NCI-H82 treated with DMSO at 0.1 percent for 48 hours (cell line): ENCODE measurements around the gene CYP26B1.

ENCODE experiments used
- DNase-seq: peaks from one replicate; lab custom pipeline; 2025; ENCODE audit not compliant: unreplicated experiment; lab: John Stamatoyannopoulos, UW

CYP26B1 gene

GRCh38 chr2:72130659-72131360 is 16.9 kb downstream of the CYP26B1 start:
- no peak for DNase-seq

DNA sequence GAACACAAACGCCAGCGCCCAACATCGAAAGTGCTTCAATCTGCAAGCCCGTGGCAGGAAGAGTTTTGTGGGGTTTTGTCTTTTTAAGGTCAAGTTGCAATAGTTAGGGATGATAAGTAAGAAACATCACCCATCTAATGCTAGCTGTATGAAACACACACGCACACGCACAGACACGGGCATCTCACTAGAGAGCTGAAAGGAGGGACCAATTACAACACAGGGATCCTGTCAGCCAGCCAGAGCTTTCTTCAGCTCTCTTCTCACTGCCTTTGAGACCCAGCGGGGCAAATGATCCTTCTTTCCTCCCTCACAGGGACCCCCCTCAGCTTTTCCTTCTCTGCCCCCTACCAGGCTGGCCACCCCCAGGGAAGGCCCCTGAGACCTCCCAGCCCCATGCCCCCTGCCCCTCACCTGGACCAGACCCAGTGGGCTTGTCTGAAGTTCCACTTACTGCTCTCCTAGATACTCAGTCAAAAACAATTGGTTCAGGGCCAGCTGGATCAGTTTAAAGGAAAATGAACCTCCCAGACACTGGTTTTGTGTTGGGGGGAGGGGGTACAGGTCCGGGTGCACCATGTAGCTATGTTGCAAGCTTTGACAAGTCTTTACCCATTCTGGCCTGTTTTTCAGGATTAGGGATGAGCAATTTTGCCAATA is 17.9 kb downstream of the CYP26B1 start:
- no peak for DNase-seq

DNA sequence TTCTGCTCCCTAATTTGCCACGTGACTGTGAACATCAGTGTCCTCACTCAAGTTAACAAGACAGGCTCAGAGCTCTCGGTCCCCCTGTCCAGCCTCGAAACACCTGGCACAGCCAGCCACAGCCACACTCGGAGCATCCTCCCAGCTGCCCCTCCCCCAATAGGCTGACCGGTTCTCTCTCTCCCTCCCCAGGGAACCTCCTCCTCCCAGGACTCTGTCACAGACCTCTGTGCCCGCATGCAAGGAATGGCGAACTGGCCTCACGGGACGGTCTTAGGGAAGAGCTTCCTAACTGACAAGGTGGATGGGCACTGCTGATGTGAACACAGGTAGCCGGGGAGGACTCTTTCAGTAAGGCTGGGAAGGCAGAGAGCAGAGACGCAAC is 18.8 kb downstream of the CYP26B1 start:
- DNase-seq: no peak

DNA sequence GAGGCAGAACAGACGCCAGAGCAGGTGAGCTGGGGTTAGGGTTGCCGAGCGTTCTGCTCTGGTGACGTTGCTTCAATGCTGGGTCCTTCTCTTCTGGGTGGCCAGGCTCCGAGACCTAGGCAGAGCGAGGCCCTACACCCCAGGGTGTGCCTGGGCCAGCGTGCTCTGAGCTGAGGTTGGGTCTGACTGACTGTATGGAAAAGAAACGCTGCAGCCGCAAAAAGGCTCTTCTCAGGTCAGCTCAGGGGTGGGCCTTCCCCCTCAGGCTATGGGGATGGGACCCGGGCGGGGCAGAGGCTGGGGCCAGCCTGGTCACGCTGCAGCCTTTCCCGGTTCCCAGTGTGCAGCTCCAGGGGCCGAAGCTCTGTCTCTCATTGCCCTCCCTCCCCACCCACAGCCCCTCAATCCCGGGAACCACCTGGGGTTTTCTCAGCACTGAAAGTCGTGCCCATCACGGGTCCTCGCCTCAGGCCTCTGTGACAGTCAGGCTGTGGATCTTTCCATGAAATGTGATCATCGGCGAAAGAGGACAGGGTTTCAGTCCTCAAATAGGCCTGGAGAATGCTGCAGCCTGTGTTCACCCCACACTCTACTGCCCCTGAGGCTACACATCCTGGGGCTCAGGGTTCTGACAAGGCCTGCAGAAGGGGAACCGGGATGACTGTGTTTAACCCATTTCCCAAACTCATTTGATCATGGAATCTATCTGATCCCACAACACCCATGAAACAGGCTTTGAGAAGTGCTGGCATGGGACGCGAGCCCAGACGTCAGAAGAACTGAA is 19.4 kb downstream of the CYP26B1 start:
- no peak for DNase-seq

GRCh38 chr2:72127401-72128058 is 20.1 kb downstream of the CYP26B1 start:
- DNase-seq: no peak

DNA sequence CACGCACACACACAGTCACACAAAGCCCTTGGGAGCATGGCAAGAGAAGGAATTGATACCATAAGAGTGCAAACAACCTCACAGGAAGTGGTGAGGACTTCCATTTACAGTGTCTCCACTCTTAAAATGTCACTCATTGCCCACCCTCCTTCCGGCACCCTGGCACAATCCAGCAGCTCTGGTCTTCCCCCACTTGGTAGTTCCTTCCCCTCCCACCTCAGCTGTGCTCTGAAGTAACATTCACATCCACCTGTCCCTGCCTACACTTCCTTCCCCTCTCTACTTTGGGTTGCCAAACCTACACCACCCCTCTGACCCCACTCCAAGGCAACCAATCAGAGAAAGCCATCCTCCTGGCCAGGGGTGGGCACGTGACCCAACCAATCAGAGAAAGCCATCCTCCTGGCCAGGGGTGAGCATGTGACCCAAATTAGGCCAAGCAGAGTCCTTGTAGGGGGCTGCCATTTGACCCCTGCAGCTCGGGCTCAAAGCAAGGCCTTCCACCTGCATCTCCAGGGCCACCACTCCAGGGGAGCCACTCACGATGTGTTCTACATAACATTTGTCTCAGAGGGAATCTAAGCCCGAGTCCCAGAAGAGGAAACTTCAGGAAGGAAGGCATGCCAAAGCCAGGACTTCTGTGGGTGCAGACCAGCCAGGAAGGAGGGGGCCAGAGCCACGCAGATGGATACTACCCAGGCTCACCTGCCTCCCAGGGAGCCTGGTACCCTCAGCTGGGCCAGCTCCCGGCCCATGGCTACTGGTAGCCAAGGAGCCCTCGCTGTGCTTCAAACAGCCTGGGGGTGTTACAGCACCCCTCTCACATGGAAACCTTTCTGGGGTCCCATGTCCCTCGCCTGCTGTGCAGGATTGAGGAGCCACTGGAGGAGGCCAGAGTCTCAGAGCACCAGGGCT is 21.2 kb downstream of the CYP26B1 start:
- no peak for DNase-seq

DNA sequence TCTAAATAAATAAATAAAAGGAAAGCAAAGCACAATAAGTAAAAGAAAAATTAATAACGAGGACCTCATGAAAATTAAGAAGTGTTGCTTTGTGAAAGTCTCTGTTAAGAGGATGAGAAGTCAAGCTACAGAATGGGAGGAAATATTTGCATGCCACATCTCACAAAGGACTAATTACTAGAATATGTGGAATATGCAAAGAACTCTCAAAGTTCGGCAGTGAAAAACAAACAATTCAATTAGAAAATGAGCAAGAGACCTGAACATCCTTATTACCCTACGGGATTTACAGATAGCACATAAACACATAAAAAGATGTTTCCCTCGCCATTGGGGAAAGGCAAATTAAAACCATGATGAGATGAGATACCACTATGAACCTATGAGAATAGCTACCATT is 23.3 kb downstream of the CYP26B1 start:
- no peak for DNase-seq

DNA sequence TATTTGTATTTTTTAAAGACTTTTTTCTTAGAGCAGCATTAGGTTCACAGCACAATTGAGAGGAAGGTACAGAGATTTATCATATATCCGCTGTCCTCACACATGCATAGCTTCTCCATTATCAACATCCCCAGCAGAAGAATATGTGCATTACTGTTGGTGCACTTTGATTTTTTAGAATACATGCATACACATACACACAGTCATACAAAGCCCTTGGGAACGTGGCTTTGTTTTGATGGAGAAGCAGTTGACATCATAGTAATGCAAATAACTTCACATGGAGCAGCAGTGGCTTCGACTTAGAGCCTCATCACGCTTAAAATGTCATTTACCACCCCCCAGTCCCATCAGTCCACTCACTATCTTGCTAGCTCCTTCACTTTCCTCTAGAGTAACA is 26.5 kb downstream of the CYP26B1 start:
- no peak for DNase-seq

GRCh38 chr2:72118951-72119350 is 28.7 kb downstream of the CYP26B1 start:
- DNase-seq: no peak

- no peak for DNase-seq
Measured at GRCh38 chr2:72118386-72118785, 29.3 kb downstream of the CYP26B1 start.

- DNase-seq: no peak
Measured at GRCh38 chr2:72117718-72118117, 29.9 kb downstream of the CYP26B1 start.

DNA sequence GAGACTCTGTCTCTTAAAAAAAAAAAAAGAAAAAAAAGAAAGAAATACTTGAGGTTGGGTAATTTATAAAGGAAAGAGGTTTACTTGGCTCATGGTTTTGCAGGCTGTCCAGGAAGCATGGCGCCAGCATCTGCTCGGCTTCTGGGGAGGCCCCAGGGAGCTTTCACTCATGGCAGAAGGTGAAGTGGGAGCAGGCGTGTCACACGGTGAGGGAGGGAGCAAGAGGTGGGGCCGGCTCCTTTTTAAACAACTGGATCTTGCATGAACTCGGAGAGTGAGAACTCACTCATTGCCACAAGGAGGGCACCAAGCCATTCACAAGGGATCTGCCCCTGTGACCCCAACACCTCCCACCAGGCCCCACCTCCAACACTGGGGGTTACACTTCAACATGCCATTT is 30.6 kb downstream of the CYP26B1 start:
- DNase-seq: no peak

DNA sequence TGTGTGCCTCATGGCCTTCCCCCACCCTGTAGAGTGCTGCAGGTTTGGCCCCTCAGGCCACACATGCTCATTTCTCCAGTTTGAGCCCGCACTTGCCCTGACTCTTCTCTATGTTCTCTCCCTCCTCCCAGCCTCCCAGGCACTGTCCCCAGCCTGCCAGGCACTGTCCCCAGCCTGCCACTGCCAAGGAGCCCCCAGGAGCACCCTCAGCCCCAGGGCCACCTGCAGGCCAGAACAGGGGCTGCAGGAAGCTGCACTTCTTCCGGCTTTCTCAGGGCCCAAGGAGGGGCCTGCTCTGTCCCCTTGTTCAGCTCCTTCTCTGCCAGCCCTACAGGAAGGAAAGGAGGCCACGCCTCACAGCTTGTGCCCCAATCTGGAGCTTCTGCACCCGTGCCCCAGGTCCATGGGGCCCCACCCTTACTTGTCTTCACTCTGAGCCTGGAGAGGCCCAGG is 31.6 kb downstream of the CYP26B1 start:
- DNase-seq: no peak

- no peak for DNase-seq
Measured at GRCh38 chr2:72115110-72116080, 32.3 kb downstream of the CYP26B1 start.

DNA sequence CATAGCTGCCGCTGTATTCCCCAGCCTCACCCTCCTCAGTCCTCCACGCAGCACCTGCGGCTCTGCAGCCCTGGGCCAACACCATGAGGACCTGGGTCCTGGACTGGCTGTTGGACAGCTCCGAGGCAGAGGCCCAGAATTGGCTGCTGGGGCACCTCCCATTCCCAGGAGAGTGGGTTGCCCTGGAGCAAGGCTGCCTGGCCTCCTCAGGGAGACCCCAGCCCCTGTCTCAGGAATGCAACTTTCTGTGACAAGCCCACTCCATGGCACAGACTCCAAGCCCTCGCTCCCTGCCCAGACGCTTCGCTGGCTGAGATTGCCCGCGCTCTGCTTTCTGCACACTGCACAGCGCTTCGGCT is 33.0 kb downstream of the CYP26B1 start:
- DNase-seq: no peak

DNA sequence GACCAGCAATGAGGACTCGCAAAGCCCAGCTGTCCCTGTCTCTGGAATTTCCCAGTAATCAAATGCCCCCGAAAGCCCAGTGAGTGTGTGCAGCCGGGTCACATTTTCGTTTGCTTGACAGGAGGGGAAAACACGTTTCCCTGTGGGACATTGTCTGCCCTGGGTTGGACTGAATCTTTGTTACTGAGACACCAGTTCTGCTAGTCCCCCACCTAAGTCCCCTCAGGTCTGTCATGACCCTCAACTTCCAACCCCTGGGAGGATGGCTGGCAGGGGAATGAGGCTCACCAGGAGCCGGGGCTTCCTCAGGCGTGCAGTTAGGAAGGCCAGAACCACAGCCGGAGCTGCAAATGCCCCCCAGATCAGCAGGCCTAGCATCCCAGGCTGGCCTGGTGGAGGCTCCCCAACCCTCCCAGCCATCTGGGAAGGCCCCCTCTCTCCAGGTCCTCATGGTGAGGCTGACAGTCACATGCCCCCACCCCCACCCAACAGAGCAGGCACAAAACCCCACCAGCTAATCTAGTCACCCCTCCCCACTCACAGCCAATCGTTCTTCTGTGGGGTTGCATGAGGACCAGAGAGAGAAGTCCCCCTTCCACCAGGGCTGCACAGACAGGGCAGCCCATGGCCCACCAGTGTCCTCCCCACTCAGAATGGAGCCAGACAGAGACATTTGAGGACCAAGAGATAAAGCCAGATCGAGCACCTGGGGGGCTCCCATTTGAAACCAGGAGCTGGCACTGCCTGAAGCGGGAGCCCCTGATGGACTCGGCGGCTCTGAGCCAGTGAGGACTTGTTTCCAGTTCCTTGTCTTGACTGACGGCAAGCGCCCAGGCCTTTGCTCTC is 33.6 kb downstream of the CYP26B1 start:
- DNase-seq: no peak

DNA sequence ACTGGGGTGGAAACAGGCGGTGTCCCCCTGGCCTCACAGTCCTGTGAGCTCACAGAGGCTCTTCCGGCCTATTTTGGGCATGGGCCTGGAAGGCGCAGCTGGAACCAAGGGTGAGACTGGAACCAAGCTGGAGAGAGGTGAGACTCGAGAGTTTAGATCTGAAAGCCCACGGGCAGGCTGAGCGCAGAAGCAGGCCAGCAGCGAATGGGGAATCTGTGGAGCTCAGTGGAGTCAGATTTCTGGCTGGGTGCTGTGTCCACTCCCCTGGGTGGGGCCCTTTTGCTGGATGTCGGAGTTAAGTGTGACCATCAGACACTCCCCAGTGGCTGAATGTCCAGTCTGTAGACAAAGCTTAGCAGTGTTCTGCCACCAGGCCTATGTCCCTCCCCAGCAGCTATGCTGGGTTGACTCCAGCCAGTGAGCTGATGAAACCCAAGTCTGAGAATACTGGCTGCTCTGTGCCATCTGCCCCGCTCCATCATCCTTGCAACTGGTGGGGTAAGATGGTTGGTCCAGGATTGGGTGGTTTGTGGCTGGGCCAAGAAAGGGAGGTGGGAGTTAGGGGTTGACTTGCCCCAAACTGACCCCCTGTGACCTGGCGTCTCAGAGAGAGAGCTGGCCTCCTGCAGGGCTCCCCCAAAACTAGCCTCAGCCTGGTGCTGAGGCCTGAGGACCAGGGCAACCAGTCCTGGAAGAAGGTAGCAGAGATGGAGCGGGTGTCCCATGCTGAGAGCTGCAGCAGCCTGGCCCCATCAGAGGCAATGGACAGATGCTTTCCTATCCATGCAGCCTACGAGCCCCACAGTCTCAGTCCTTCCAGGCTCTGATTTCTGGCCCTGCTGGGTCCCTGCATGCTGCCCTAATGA is 34.4 kb downstream of the CYP26B1 start:
- DNase-seq: no peak

DNA sequence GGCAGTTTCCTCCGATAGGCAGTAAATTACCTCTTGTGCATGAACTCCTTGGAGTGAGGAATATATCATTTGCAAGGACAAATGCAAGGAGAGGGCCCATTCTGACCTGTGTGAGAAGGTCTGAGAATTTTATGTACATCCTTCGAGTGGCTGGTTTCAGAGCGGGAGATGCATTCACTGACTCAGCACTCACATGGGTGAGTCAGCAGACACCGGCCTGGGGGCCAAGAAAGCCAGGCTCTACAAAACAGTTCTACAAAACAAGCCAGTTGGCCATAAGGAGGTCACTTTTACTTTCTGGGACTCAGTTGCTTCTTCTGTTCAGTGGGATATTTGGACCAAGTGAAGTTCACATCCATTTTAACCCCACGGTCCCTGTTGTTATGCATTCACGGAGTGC is 35.3 kb downstream of the CYP26B1 start:
- no peak for DNase-seq
